ENCODE data around the gene KHDRBS1. TPM values are rescaled to one million over a fixed set of nuclear protein-coding genes. Genes with fewer than 3 reads are reported as not detected.
A peak's percentile ranks its signal among the peaks of the same experiment; 100 is the strongest.
"Not testable (repeated sequence)": the region's sequence is repeated elsewhere in the genome, so short reads cannot be mapped to it uniquely, and the experiment has no call there.

KHDRBS1 gene
- total RNA-seq, 1 donor, result 53.8 TPM

DNA sequence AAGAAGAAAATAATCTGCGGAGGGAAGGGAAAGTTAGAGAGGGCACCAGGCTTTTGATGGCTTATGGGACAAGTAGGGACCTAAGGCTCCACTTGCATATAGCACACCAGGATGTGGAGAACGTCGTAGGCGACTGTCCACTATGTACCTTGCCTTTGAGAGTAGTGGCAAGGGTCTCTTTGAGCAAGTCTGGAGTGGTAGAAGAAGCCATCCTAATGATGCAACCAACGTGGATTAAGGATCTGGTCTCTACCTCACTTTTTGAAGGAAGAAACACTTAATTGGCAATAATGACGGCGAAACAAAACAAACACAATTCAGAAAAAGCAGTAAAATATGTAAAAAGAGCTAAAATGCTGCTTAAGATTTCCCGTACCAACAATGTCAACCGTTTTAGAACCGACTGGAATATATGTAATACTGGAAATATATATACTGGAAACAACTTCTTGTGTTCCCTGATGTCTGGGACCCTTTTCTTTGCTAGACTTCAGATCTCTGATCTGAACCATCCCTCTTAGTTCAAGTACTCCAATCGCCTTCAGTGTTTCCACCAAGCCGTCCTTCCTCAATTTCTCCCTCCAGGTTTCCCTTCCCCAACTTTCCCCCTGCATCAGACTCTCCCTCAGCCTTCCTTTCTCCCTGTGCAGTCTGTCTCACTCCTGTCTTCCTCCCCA, 821 bp upstream of the KHDRBS1 start:
- H3K4me3 ChIP-seq (ENCODE audit: low read depth, low read length), result peak overlapping the region; percentile 57
- TF ChIP-seq, protein P1, sequence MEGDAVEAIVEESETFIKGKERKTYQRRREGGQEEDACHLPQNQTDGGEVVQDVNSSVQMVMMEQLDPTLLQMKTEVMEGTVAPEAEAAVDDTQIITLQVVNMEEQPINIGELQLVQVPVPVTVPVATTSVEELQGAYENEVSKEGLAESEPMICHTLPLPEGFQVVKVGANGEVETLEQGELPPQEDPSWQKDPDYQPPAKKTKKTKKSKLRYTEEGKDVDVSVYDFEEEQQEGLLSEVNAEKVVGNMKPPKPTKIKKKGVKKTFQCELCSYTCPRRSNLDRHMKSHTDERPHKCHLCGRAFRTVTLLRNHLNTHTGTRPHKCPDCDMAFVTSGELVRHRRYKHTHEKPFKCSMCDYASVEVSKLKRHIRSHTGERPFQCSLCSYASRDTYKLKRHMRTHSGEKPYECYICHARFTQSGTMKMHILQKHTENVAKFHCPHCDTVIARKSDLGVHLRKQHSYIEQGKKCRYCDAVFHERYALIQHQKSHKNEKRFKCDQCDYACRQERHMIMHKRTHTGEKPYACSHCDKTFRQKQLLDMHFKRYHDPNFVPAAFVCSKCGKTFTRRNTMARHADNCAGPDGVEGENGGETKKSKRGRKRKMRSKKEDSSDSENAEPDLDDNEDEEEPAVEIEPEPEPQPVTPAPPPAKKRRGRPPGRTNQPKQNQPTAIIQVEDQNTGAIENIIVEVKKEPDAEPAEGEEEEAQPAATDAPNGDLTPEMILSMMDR (IDR thresholded peaks at IDR 0.05; ENCODE audit: insufficient read depth, low read length), result no peak
- no peak for DNase-seq (ENCODE audit: low read depth)

DNA sequence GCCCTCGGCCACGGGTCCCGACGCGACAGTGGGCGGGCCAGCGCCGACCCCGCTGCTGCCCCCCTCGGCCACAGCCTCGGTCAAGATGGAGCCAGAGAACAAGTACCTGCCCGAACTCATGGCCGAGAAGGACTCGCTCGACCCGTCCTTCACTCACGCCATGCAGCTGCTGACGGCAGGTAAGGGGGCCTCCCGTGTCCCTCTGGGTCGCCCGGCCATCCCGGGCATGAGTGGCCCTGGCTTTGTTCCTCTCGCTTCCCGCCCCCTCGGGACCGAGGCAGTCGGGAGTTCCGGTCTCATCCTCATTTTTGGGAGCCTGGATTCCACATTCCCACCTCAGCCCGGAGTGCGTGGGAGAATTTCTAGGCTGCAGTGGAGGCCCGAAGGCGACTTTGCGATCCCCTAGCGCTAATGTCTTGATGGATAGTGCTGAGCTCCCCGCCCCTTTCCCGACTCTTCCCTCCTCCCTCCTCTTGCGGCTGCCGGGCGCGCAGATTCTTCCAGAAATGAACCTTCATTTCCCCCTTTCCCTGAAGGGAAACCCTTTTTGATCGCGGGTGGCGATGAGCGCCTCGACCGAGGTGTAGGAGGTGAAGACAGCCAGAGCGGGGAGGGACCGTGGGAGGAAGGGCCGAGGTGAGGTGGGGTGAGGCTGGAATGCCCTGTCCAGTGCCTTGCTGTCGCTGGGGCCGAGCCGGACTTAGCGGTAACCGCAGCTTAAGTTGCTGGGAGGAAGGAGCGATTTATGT, 705 bp downstream of the KHDRBS1 start:
- DNase-seq (ENCODE audit: low read depth), result peak; percentile 48
- H3K4me3 ChIP-seq (ENCODE audit: low read depth, low read length), result peak overlapping the region; percentile 97

DNA sequence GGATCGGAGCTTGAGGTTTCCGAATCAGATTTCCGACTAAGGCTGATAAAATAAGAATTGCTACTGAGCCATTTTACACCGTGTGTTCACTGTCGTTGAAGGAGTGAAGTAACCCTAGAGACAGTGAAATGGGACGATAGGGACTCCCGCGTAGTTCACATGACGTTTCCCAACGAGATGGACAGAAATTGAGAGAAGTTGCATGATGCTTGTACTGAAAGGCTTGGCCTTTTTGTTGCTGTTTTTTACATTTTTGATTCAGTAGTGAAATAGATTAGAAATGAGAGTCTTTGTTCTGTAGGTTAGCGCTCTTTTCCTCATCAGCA, 1.2 kb downstream of the KHDRBS1 start:
- H3K4me3 ChIP-seq (ENCODE audit: low read depth, low read length), result peak overlapping the region; percentile 97
- TF ChIP-seq, protein P1 (IDR thresholded peaks at IDR 0.05; ENCODE audit: insufficient read depth, low read length), result no peak
- no peak for DNase-seq (ENCODE audit: low read depth)

More for the DNA sequence above, 705 bp downstream of the KHDRBS1 start:
- TF ChIP-seq, protein P1 (IDR thresholded peaks at IDR 0.05; ENCODE audit: insufficient read depth, low read length), result no peak

DNA sequence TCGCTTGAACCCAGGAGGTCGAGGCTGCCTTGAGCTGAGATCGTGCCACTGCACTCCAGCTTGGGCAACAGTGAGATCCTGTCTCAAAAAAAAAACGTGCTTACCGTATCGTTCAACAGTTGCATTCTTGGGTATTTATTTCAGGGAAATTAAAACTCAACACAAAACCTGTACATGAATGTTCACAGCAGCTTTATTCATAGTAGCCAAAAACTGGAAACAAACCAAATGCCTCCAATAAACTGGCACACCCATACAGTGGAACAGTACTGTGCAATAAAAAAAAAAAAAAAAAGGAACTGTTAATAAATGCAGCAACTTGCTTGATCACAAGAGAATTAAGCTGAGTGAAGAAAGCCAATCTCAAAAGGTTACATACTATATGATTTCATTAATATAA, 6.7 kb downstream of the KHDRBS1 start:
- DNase-seq (ENCODE audit: low read depth), result peak; percentile 44
- TF ChIP-seq, protein P1 (IDR thresholded peaks at IDR 0.05; ENCODE audit: insufficient read depth, low read length), result no peak

DNA sequence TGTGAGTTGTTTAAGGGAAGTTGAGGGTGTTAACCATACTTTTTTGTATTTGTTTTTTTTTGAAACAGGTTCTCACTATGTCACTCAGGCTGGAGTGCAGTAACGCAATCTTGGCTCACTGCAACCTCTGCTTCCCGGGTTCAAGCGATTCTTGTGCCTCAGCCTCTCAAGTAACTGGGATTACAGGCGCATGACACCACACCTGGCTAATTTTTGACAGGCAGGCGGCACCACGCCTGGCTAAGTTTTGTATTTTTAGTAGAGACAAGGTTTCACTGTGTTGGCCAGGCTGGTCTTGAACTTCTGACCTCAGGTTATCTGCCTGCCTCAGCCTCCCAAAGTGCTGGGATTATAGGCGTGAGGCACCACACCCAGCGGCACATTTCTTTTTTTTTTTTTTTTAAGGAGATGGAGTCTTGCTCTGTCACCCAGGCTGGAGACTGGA, 7.9 kb downstream of the KHDRBS1 start:
- not testable (repeated sequence) for H3K4me3 ChIP-seq (ENCODE audit: low read depth, low read length); DNase-seq (ENCODE audit: low read depth)

More for the DNA sequence above, 6.7 kb downstream of the KHDRBS1 start:
- H3K4me3 ChIP-seq (ENCODE audit: low read depth, low read length), result no peak overlapping the region

DNA sequence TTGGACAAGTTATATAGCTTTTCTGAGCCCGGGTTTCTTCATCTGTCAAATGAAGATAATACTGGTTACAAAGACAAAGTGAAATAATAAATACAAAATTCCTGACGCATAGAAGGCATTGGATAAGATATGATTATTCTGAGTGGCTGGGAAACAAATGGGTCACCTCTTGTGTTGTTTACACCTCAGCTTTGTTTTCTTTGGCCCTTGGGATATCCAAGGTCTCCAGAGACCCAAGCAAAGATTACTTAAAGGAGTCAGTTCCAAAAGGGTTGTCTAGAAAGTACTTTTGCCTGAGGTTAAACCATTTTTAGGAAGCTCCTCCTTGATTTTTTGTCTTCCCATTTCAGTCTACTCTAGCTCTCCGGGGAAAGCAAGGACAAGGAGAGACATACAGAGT, 9.7 kb downstream of the KHDRBS1 start:
- TF ChIP-seq, protein P1 (IDR thresholded peaks at IDR 0.05; ENCODE audit: insufficient read depth, low read length), result no peak
- no peak overlapping the region for H3K4me3 ChIP-seq (ENCODE audit: low read depth, low read length)
- DNase-seq (ENCODE audit: low read depth), result peak; percentile 72

DNA sequence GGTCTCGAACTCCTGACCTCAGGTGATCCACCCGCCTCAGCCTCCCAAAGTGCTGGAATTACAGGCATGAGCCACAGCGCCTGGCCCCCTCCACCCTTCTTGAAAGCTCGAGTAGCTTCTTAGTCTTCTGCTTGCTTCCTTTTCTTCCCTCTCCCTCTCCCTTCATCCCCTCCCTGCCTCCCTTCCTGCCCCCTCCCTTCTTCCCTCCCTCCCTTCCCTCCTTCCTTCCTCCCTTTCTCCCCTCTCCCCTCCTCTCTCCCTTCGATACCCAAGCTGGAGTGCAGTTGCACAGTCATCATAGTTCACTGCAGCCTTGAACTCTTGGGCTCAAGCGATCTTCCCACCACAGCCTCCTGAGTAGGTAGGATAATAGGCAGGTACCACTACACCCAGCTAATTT, 11.8 kb downstream of the KHDRBS1 start:
- DNase-seq (ENCODE audit: low read depth), result no peak
- H3K4me3 ChIP-seq (ENCODE audit: low read depth, low read length), result no peak overlapping the region
- TF ChIP-seq, protein P1 (IDR thresholded peaks at IDR 0.05; ENCODE audit: insufficient read depth, low read length), result no peak

Data from fibroblast of the aortic adventitia (primary cell).